ENCODE measurements around the gene OR2T4.

- TF ChIP-seq CTCF (IDR thresholded peaks at IDR 0.05; ENCODE audit: poor library complexity): no peak
- TF ChIP-seq EZH2 (IDR thresholded peaks at IDR 0.05; ENCODE audit: borderline replicate concordance): no peak
- TF ChIP-seq EZH2phosphoT487 (IDR thresholded peaks at IDR 0.05; ENCODE audit: low read depth, severe bottlenecking, unreplicated experiment): no peak
Observed at GRCh38 chr1:248316796-248317195, 44.7 kb upstream of the OR2T4 start.

All from hepatocyte (in vitro differentiated cells).